Thymus (tissue), 11 donors: ENCODE measurements around the gene BBLN. TPM values are rescaled to one million over a fixed set of nuclear protein-coding genes. Genes with fewer than 3 reads are reported as not detected.

Experiments
- DNase-seq, 9 donors: peaks; one replicate each; pipeline ENCODE4 v3.0.0-alpha.2; 2013; ENCODE audit warnings: low spot score in 9 of 9, low read depth in 6 of 9, missing footprints in 1 of 9
- H3K27ac ChIP-seq, 2 donors: one replicate each; pipeline ENCODE4 v1.5.1; 2013; ENCODE audit warnings: control low read depth in 1 of 2, low read depth in 1 of 2, low read length in 1 of 2, mild to moderate bottlenecking in 1 of 2, moderate library complexity in 1 of 2
- H3K27me3 ChIP-seq, 2 donors: one replicate each; pipeline ENCODE4 v1.5.1; 2013; ENCODE audit warnings: low read length in 1 of 2; ENCODE audit not compliant: control insufficient read depth in 2 of 2, insufficient read depth in 1 of 2
- H3K36me3 ChIP-seq, 2 donors: one replicate each; pipeline ENCODE4 v1.5.1; 2013; ENCODE audit warnings: low read length in 1 of 2, mild to moderate bottlenecking in 1 of 2, moderate library complexity in 1 of 2; ENCODE audit not compliant: control insufficient read depth in 2 of 2, insufficient read depth in 2 of 2
- H3K4me1 ChIP-seq, 2 donors: one replicate each; pipeline ENCODE4 v1.5.1; 2013; ENCODE audit warnings: low read length in 2 of 2; ENCODE audit not compliant: control insufficient read depth in 2 of 2, insufficient read depth in 2 of 2
- H3K4me3 ChIP-seq, 2 donors: one replicate each; pipeline ENCODE4 v1.5.1; 2013; ENCODE audit warnings: low read length in 2 of 2, control low read depth in 1 of 2, mild to moderate bottlenecking in 1 of 2
- H3K9me3 ChIP-seq, 2 donors: one replicate each; pipeline ENCODE4 v1.5.1; 2013; ENCODE audit warnings: low read length in 1 of 2, mild to moderate bottlenecking in 1 of 2; ENCODE audit not compliant: control insufficient read depth in 2 of 2, insufficient read depth in 1 of 2
- WGBS: extraction: QIAGEN DNeasy Blood & Tissue Kit; methylation state at CpG from one replicate; pipeline ENCODE4 v1.1.7; 2013; 5-methylcytosine and 5-hydroxymethylcytosine counted together
- polyA plus RNA-seq: library from polyadenylated mRNA; stranded (reverse); fragments of 200-250 nt; gene quantifications from one replicate; pipeline ENCODE4 v1.2.3, GENCODE V29; 2013
- total RNA-seq: library from RNA; stranded (reverse); fragments of 120-200 nt; gene quantifications from one replicate; pipeline ENCODE4 v1.2.4, GENCODE V29; 2013
- donor health status: healthy.

Gene BBLN
- total and polyA plus RNA-seq, 2 donors: 134 to 162 TPM

- peaks cover 0 to 11% of the 10 kb centered on the region in 2 donors for H3K9me3 ChIP-seq
- no peaks in the 10 kb centered on the region for H3K27me3 ChIP-seq
- peak; percentile 67 to 97 (median 92) for DNase-seq
- H3K4me3 ChIP-seq: no peak overlapping the region
- H3K36me3 ChIP-seq: peaks cover 51 to 54% of the 10 kb centered on the region in 2 donors
- WGBS: 25% methylated on average over 27 of the region's 27 CpGs
- H3K4me1 ChIP-seq: peaks cover 0 to 16% of the 10 kb centered on the region in 2 donors
- H3K27ac ChIP-seq: no peak overlapping the region
Observed at GRCh38 chr9:128117613-128118471, 42.2 kb upstream of the BBLN start.

GRCh38 chr9:128118472-128118857, 41.6 kb upstream of the BBLN start:
- Histone ChIP-seq H3K9me3 (peaks cover 0 to 11% of the 10 kb centered on the region in 2 donors), H3K4me3 (no peak overlapping the region), H3K27me3 (no peaks in the 10 kb centered on the region), H3K27ac (no peak overlapping the region), H3K4me1 (peaks cover 0 to 16% of the 10 kb centered on the region in 2 donors), H3K36me3 (peaks cover 54 to 55% of the 10 kb centered on the region in 2 donors)
- DNase-seq: no peak
- WGBS: 74% methylated on average over 3 of the region's 3 CpGs

GRCh38 chr9:128118971-128119665, 40.9 kb upstream of the BBLN start:
- 93% methylated on average over 15 of the region's 15 CpGs for WGBS
- Histone ChIP-seq H3K27ac (no peak overlapping the region), H3K4me1 (peaks cover 0 to 16% of the 10 kb centered on the region in 2 donors), H3K36me3 (peaks cover 52 to 55% of the 10 kb centered on the region in 2 donors), H3K27me3 (no peaks in the 10 kb centered on the region), H3K9me3 (peaks cover 0 to 4% of the 10 kb centered on the region in 2 donors), H3K4me3 (no peak overlapping the region)
- no peak for DNase-seq

GRCh38 chr9:128120061-128120740, 39.9 kb upstream of the BBLN start:
- Histone ChIP-seq H3K27ac (no peak overlapping the region), H3K4me3 (no peak overlapping the region), H3K9me3 (peaks cover 0 to 4% of the 10 kb centered on the region in 2 donors), H3K4me1 (peaks cover 0 to 18% of the 10 kb centered on the region in 2 donors), H3K27me3 (no peaks in the 10 kb centered on the region), H3K36me3 (peaks cover 51 to 56% of the 10 kb centered on the region in 2 donors)
- WGBS: 97% methylated on average over 20 of the region's 20 CpGs
- no peak for DNase-seq

- Histone ChIP-seq H3K27me3 (no peaks in the 10 kb centered on the region), H3K4me1 (peaks cover 3 to 22% of the 10 kb centered on the region in 2 donors), H3K27ac (no peak overlapping the region), H3K4me3 (no peak overlapping the region), H3K9me3 (peaks cover 0 to 4% of the 10 kb centered on the region in 2 donors), H3K36me3 (peaks cover 54 to 56% of the 10 kb centered on the region in 2 donors)
- no peak for DNase-seq
- WGBS: 93% methylated on average over 29 of the region's 29 CpGs
Observed at GRCh38 chr9:128120741-128121465, 39.2 kb upstream of the BBLN start.

GRCh38 chr9:128121466-128121810, 38.6 kb upstream of the BBLN start:
- Histone ChIP-seq H3K27ac (no peak overlapping the region), H3K9me3 (peaks cover 0 to 4% of the 10 kb centered on the region in 2 donors), H3K27me3 (no peaks in the 10 kb centered on the region), H3K36me3 (peaks cover 53 to 58% of the 10 kb centered on the region in 2 donors), H3K4me3 (no peak overlapping the region), H3K4me1 (peaks cover 8 to 27% of the 10 kb centered on the region in 2 donors)
- WGBS: over 99% methylated on average over 5 of the region's 5 CpGs
- no peak for DNase-seq

- Histone ChIP-seq H3K36me3 (peaks cover 51 to 58% of the 10 kb centered on the region in 2 donors), H3K9me3 (peaks cover 0 to 4% of the 10 kb centered on the region in 2 donors), H3K4me1 (peaks cover 11 to 34% of the 10 kb centered on the region in 2 donors), H3K4me3 (no peak overlapping the region), H3K27ac (no peak overlapping the region), H3K27me3 (no peaks in the 10 kb centered on the region)
- DNase-seq: no peak
- WGBS: 97% methylated on average over 27 of the region's 27 CpGs
Observed at GRCh38 chr9:128121924-128122808, 37.9 kb upstream of the BBLN start.

GRCh38 chr9:128122809-128123175, 37.3 kb upstream of the BBLN start:
- peaks cover 0 to under 1% of the 10 kb centered on the region in 2 donors for H3K9me3 ChIP-seq
- no peak for DNase-seq
- H3K36me3 ChIP-seq: peaks cover 51 to 58% of the 10 kb centered on the region in 2 donors
- no peak overlapping the region for H3K4me3 ChIP-seq
- H3K27me3 ChIP-seq: no peaks in the 10 kb centered on the region
- peaks cover 11 to 29% of the 10 kb centered on the region in 2 donors for H3K4me1 ChIP-seq
- H3K27ac ChIP-seq: no peak overlapping the region
- WGBS: 99% methylated on average over 24 of the region's 24 CpGs
